Smooth muscle cell of bladder (primary cell): Measurements from ENCODE around the gene BRINP1. TPM values are rescaled to one million over a fixed set of nuclear protein-coding genes. Genes with fewer than 3 reads are reported as not detected.

Experiments
- total RNA-seq: library from RNA; depleted of rRNA; stranded (reverse); fragments of >200 nt; gene quantifications from 2 replicates; pipeline ENCODE4 v1.2.3, GENCODE V29; 2014

Gene BRINP1, protein sequence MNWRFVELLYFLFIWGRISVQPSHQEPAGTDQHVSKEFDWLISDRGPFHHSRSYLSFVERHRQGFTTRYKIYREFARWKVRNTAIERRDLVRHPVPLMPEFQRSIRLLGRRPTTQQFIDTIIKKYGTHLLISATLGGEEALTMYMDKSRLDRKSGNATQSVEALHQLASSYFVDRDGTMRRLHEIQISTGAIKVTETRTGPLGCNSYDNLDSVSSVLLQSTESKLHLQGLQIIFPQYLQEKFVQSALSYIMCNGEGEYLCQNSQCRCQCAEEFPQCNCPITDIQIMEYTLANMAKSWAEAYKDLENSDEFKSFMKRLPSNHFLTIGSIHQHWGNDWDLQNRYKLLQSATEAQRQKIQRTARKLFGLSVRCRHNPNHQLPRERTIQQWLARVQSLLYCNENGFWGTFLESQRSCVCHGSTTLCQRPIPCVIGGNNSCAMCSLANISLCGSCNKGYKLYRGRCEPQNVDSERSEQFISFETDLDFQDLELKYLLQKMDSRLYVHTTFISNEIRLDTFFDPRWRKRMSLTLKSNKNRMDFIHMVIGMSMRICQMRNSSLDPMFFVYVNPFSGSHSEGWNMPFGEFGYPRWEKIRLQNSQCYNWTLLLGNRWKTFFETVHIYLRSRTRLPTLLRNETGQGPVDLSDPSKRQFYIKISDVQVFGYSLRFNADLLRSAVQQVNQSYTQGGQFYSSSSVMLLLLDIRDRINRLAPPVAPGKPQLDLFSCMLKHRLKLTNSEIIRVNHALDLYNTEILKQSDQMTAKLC
- under 0.01 and 0.18 TPM in 2 replicates for total RNA-seq

DNA sequence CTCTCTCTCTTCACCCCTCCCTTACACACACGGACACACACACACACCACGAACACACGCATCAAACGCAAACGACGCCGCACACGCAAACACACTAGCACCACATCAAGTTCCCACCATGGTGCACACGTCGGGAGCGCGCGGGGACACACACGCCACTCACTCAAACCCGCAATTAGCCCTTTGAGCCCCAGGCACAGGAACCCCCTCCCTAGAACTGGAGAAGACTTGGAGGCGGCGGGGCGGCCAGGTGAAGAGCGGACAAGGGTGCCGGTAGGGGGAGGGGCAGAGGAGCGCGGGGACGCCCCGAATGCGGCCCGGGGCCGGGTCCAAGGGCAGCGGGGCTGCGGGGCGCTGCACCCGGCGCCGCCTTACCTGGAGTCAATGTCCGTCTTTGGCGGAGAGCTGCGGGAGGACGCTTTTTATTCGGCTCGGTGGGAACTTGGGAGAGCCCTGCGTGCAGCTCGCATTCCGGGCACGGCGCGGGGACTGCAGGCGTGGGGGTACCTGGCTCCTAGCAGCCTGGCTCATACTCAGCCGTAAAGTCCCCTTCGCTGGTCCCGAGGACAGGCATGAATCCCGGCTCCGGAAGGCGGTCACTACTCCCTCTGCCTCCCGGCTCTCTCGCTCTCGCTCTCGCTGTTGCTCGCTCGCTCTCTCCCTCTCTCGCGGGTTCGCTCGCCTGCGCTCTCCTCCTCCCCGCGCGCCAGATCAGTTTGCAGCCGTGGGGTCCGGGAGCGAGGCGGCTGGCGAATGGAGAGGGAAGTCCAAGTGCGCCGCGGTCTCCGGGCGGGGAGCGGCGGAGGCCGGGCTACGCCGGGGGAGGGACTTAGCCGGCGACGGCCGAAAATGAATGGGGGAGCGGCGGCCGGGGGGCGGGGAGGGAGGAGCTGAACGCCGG is at the start of gene BRINP1:
Gene BRINP1 (minus strand): TSS at position 755 of the 901 bp plus-strand sequence. CDS start 56,080 bp downstream, outside the sequence.

